ENCODE results near the gene CDYL. TPM values are rescaled to one million over a fixed set of nuclear protein-coding genes. Genes with fewer than 3 reads are reported as not detected.

CDYL gene
- total and polyA plus RNA-seq, 8 donors, result 3.4 to 15.3 (median 10.2) TPM

GRCh38 chr6:4756247-4756646, 20.0 kb upstream of the CDYL start:
- DNase-seq, result no peak
- Histone ChIP-seq H3K9me3 (no peaks in the 10 kb centered on the region), H3K27ac (no peak overlapping the region), H3K4me1 (no peaks in the 10 kb centered on the region), H3K36me3 (no peaks in the 10 kb centered on the region), H3K4me3 (no peak overlapping the region), H3K27me3 (peaks cover 0 to 7% (median 0%) of the 10 kb centered on the region in 4 donors)
- 58 to 67% methylated on average over 2 of the region's 2 CpGs for WGBS, 2 donors
- TF ChIP-seq CTCF (IDR thresholded peaks at IDR 0.05), result no peak
- intact Hi-C loops (cut with DNase I), result no loop called here
- no peak for FAIRE-seq
- ATAC-seq, result no peak

- FAIRE-seq (no peak), ATAC-seq (no peak), DNase-seq (no peak)
- no peaks in the 10 kb centered on the region for H3K36me3 ChIP-seq
- 59 to 64% methylated on average over 1 of the region's 1 CpG for WGBS, 2 donors
- no peak overlapping the region for H3K27ac ChIP-seq
- no peaks in the 10 kb centered on the region for H3K4me1 ChIP-seq
- no peaks in the 10 kb centered on the region for H3K9me3 ChIP-seq
- intact Hi-C loops (cut with DNase I), result no loop called here
- no peak overlapping the region for H3K4me3 ChIP-seq
- H3K27me3 ChIP-seq, result peaks cover 0 to 7% (median 0%) of the 10 kb centered on the region in 4 donors
- no peak for TF ChIP-seq CTCF (IDR thresholded peaks at IDR 0.05)
These were observed 16.2 kb upstream of the CDYL start for GRCh38 chr6:4759997-4760396.

GRCh38 chr6:4760773-4761172, 15.4 kb upstream of the CDYL start:
- ATAC-seq (no peak), DNase-seq (no peak), FAIRE-seq (no peak)
- Histone ChIP-seq H3K4me1 (no peaks in the 10 kb centered on the region), H3K36me3 (no peaks in the 10 kb centered on the region), H3K27me3 (peaks cover 0 to 7% (median 0%) of the 10 kb centered on the region in 4 donors), H3K9me3 (no peaks in the 10 kb centered on the region), H3K4me3 (no peak overlapping the region), H3K27ac (no peak overlapping the region)
- intact Hi-C loops (cut with DNase I), result no loop called here
- 70 to 74% methylated on average over 3 of the region's 3 CpGs for WGBS, 2 donors
- no peak for TF ChIP-seq CTCF (IDR thresholded peaks at IDR 0.05)

GRCh38 chr6:4762294-4762693, 13.9 kb upstream of the CDYL start:
- Histone ChIP-seq H3K9me3 (no peaks in the 10 kb centered on the region), H3K4me1 (no peaks in the 10 kb centered on the region), H3K27ac (no peak overlapping the region), H3K36me3 (no peaks in the 10 kb centered on the region), H3K4me3 (no peak overlapping the region), H3K27me3 (peaks cover 0 to 2% (median 0%) of the 10 kb centered on the region in 4 donors)
- ATAC-seq (no peak), DNase-seq (no peak), FAIRE-seq (no peak)
- intact Hi-C loops (cut with DNase I), result no loop called here
- no peak for TF ChIP-seq CTCF (IDR thresholded peaks at IDR 0.05)

- FAIRE-seq (no peak), DNase-seq (no peak), ATAC-seq (no peak)
- Histone ChIP-seq H3K4me1 (no peaks in the 10 kb centered on the region), H3K27ac (no peak overlapping the region), H3K36me3 (no peaks in the 10 kb centered on the region), H3K4me3 (no peak overlapping the region), H3K27me3 (no peaks in the 10 kb centered on the region), H3K9me3 (no peaks in the 10 kb centered on the region)
- WGBS, 2 donors, result 73 to 88% methylated on average over 1 of the region's 1 CpG
- intact Hi-C loops (cut with DNase I), result no loop called here
- TF ChIP-seq CTCF (IDR thresholded peaks at IDR 0.05), result no peak
These were observed 12.3 kb upstream of the CDYL start for GRCh38 chr6:4763921-4764320.
